ENCODE data around the gene BRAF. TPM values are rescaled to one million over a fixed set of nuclear protein-coding genes. Genes with fewer than 3 reads are reported as not detected.

Gene BRAF
- total RNA-seq, 1 experiment from 2014 or later: 29.7 TPM

DNA sequence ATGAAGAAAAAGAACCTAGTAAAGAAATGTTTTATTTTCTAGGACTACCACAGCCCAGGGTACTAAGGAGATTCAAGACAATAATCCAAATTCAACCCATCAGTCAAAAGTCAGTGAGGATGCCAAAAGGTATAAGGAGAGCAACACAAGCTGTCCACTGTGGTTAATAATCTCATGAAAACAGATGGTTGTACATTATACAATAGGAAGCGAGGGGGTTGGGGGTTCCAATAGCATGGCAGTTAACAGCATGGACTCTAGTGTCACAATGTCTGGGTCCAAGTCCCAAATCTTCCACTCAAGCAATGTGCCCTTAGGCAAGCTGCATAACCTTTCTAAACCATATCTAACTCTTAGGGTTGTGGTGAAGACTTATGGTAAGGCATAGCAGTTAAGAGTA lies 35.1 kb downstream of the BRAF start:
- H4K20me1 ChIP-seq (ENCODE audit: insufficient read depth): no peaks in the 10 kb centered on the region
- no peak overlapping the region for H2AFZ ChIP-seq (ENCODE audit: low read depth, low read length, poor library complexity, severe bottlenecking)
- H3K9me2 ChIP-seq (ENCODE audit: insufficient read depth): no peaks in the 10 kb centered on the region
- no peak overlapping the region for H3K27ac ChIP-seq (ENCODE audit: low read depth, low read length)
- ChIA-PET RAD21 (ENCODE audit: low non-redundant PET in 1 of 2, low total read pairs in 2 of 2, uncharacterized antibody in 2 of 2, unreplicated experiment in 2 of 2) (no interaction called here), POLR2A (no interaction called here), CTCF (no interaction called here)
- no peak overlapping the region for H3K4me3 ChIP-seq (replicated peaks in 1 of 2; ENCODE audit: low read depth in 1 of 2, low read length in 2 of 2)
- H3K4me1 ChIP-seq (ENCODE audit: control insufficient read depth in 1 of 2, insufficient read depth in 2 of 2, low read length in 2 of 2): no peaks in the 10 kb centered on the region
- intact Hi-C loops (cut with micrococcal nuclease): no loop called here
- DNase-seq (ENCODE audit: low read depth, low spot score): no peak
- no peak overlapping the region for H3K9ac ChIP-seq (ENCODE audit: low read length)
- H3K27me3 ChIP-seq (ENCODE audit: insufficient read depth, low read length): no peaks in the 10 kb centered on the region
- no peak overlapping the region for H3K4me2 ChIP-seq (ENCODE audit: low read length)
- TF ChIP-seq SRF (IDR thresholded peaks at IDR 0.05; ENCODE audit: low read depth): no peak
- TF ChIP-seq, protein P1, sequence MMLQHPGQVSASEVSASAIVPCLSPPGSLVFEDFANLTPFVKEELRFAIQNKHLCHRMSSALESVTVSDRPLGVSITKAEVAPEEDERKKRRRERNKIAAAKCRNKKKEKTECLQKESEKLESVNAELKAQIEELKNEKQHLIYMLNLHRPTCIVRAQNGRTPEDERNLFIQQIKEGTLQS (IDR thresholded peaks at IDR 0.05): no peak
- TF ChIP-seq SP1 (IDR thresholded peaks at IDR 0.05; ENCODE audit: low read depth): no peak
- no peak for TF ChIP-seq SIN3A (IDR thresholded peaks at IDR 0.05; ENCODE audit: low read depth)
- no peak for TF ChIP-seq EGR1 (IDR thresholded peaks at IDR 0.05; ENCODE audit: low read depth)
- no peak for TF ChIP-seq FOSL1 (IDR thresholded peaks at IDR 0.05; ENCODE audit: low read depth)
- TF ChIP-seq CEBPB (IDR thresholded peaks at IDR 0.05; ENCODE audit: low read depth): no peak
- no peak for TF ChIP-seq ZNF274 (IDR thresholded peaks at IDR 0.05; ENCODE audit: low read depth, low read length)
- TF ChIP-seq, protein P2, sequence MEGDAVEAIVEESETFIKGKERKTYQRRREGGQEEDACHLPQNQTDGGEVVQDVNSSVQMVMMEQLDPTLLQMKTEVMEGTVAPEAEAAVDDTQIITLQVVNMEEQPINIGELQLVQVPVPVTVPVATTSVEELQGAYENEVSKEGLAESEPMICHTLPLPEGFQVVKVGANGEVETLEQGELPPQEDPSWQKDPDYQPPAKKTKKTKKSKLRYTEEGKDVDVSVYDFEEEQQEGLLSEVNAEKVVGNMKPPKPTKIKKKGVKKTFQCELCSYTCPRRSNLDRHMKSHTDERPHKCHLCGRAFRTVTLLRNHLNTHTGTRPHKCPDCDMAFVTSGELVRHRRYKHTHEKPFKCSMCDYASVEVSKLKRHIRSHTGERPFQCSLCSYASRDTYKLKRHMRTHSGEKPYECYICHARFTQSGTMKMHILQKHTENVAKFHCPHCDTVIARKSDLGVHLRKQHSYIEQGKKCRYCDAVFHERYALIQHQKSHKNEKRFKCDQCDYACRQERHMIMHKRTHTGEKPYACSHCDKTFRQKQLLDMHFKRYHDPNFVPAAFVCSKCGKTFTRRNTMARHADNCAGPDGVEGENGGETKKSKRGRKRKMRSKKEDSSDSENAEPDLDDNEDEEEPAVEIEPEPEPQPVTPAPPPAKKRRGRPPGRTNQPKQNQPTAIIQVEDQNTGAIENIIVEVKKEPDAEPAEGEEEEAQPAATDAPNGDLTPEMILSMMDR (IDR thresholded peaks at IDR 0.05 in 2 of 3, conservative IDR thresholded peaks at IDR 0.05 in 1 of 3; ENCODE audit: borderline replicate concordance in 1 of 3, insufficient read depth in 1 of 3, low read depth in 2 of 3, low read length in 2 of 3): no peak
- no peak for TF ChIP-seq JUND (IDR thresholded peaks at IDR 0.05)
- TF ChIP-seq ZFX (IDR thresholded peaks at IDR 0.05): no peak
- no peak for TF ChIP-seq TCF7L2 (IDR thresholded peaks at IDR 0.05; ENCODE audit: borderline replicate concordance, extremely low read depth, insufficient read depth, insufficient read length)
- TF ChIP-seq RAD21 (IDR thresholded peaks at IDR 0.05; ENCODE audit: low read depth): no peak
- TF ChIP-seq EZH2phosphoT487 (IDR thresholded peaks at IDR 0.05; ENCODE audit: borderline replicate concordance): no peak
- no peaks in the 10 kb centered on the region for H3K36me3 ChIP-seq (ENCODE audit: control insufficient read depth in 1 of 2, insufficient read depth in 2 of 2, low read length in 2 of 2)
- H3K79me2 ChIP-seq (ENCODE audit: insufficient read depth, low read length): peaks cover 82% of the 10 kb centered on the region
- no peaks in the 10 kb centered on the region for H3K9me3 ChIP-seq (ENCODE audit: control insufficient read depth in 1 of 2, insufficient read depth in 1 of 2, low read depth in 1 of 2, low read length in 2 of 2)
- ATAC-seq: no peak
- no TSS peak for BruUV-seq (replicated peaks)

Data from HCT116 (cell line).